Smooth muscle cell of the brain vasculature (primary cell): ENCODE results near the gene POC5.
A peak's percentile ranks its signal among the peaks of the same experiment; 100 is the strongest.
"Not testable (repeated sequence)": the region's sequence is repeated elsewhere in the genome, so short reads cannot be mapped to it uniquely, and the experiment has no call there.

Source experiments
- DNase-seq: peaks from one replicate; pipeline ENCODE4 v3.0.0-alpha.2; 2012; ENCODE audit warnings: low read depth, low spot score

POC5 gene, protein sequence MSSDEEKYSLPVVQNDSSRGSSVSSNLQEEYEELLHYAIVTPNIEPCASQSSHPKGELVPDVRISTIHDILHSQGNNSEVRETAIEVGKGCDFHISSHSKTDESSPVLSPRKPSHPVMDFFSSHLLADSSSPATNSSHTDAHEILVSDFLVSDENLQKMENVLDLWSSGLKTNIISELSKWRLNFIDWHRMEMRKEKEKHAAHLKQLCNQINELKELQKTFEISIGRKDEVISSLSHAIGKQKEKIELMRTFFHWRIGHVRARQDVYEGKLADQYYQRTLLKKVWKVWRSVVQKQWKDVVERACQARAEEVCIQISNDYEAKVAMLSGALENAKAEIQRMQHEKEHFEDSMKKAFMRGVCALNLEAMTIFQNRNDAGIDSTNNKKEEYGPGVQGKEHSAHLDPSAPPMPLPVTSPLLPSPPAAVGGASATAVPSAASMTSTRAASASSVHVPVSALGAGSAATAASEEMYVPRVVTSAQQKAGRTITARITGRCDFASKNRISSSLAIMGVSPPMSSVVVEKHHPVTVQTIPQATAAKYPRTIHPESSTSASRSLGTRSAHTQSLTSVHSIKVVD

DNA sequence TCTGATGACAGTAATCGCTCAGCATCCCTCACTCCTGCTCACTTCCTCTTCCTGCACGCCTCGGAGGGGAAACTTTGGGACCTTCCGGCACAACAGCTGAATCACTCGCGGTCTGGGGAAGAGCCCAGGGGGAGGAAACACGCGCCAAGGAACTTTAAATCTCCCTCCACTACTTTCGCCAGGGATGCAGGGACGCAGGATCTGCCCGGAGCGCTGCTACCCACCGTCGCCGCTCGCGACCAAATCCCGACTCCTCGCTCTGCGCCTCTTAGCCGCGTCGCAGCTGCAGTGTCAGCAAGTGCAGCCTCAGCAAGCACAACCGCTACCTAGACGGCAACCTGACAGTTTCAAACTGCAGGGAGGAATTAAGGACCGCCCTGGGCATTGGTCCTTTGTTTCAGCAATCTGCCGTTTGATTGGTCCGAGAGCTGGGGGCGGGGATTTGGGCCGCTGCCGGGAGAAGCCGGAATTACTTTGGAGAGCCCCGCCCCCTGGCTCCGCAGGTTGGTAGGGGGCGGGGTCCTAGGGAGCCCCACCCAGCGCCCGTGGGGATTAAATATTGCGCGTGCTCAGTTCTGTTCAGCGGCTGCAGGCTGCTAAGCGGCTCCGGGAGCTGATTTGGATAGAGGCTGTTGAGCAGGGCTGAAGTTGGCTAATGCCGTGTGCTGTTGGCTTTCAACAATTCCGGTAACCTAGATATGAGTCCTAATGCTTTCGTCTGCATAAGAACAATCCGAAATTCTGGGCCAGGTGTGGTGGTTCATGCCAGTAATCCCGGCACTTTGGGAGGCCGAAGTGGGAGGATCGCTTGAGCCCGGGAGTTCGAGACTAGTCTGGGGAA is at the start of gene POC5:
TSS of gene POC5 (minus strand) at position 356 of the 841 bp plus-strand sequence. CDS start 4,500 bp downstream, outside the sequence.
- peak; percentile 92 for DNase-seq

DNA sequence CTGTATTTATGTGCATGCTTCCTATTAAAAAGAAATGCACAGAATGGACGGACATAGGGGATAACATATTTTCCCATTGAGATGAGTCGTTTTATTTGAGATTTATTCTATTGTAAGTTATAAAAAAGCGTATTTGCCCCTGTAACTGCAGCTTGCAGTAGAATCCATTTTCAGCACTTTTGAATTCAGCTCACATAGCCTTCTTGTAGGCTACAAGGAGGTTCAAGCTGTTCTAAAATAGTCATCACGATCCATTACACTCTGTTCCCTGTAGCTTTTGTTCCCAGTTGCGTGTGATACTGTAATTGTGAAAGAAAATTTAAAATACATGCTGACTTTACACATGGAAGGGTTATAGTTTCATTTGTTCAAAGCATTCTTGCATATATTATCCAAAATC is 40.9 kb upstream of the POC5 start:
- no peak for DNase-seq

DNA sequence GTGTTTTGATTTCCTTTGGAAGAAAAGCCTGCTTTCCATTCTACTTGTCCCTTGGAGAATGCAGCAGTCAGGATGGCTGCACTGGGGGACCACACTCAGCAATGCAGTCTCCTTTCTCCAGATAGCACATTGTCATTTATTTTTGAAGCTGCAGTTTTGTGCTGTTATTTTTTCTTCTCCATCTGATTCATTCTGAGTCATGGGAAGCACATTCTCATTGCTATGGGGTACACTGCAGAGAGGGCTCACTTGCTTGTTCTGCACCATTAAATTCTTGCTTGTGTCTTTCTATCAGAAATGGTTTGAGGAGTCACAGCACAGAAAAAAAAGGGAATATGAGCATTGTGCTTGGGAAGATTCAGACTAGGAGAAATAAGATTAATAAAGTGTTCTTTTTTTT is 39.7 kb upstream of the POC5 start:
- DNase-seq = no peak

DNA sequence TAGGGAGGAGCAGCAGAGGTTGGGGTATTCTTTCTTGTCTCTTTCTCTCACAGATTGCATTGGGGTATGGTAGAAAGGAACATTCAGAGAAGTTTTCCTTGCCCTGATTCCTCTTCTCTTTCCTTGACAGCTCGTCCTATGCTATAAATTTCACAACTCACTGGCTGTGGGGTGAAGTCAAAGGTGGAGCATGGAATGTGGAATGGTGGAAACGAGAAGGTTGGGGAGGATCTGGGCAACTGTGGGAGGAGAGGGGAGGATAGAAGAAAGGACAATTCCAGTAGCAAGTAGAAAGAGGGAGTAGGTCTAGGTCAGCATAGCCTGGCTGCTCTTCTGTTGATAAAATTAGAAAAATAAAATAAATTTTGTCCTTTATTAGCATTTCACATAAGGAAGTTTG is 39.0 kb upstream of the POC5 start:
- DNase-seq = no peak

DNA sequence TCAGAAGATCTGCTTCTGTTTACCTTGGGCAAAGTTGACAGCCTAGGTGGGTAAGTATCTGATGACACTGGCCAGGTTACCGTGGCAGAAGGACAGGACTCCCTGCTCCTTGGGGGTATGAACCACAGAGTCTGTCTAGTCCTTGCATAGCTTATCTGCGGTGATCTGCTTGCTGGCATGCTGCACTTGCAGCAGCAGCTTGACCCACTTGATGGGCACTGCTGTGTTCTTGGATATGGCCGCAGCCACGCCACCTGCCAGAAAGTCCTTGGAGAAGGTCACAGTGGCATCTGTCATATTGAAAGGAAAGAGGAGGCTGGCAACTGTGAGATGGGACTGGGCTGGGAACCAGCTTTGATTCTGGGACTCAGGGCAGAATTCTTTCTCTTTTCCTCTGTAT is 35.9 kb upstream of the POC5 start:
- DNase-seq = no peak

DNA sequence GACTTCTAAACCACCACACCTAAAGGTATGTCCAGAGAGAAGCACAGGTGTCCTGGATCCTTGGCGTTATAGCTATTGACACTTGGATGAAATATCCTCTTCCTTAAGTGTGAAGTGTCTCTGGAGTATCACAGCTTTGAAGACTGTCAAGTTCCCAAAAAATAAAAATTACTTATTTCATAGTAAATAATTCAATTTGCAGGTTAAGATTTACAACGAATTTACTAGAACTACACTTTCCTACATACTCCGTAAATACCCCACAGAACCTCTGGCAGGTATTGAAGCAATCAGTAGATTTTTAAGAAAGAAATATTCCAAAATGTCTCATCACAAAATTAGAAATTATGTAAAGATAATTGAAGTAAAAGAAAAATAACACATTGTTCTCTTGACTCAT is 27.1 kb upstream of the POC5 start:
- DNase-seq = no peak

DNA sequence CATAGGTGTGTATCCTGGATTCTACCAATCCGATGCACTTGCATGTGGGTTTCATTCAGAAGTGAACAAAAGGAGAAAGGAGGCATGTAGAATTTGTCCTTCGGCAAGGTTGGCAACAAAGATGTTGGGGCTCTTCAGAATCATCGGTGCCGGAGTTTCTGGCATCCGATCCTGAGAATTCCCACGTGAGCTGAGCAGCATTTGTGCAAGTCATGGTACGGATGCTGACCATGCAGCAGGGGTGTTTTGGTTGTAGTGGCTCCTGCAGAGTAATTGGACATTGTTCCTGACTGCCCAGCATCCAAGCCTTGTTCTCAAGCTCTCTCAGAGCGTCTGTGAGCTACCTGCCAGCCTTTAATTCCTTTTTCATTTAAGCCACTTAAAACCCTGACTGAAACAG is 19.0 kb upstream of the POC5 start:
- DNase-seq = no peak

DNA sequence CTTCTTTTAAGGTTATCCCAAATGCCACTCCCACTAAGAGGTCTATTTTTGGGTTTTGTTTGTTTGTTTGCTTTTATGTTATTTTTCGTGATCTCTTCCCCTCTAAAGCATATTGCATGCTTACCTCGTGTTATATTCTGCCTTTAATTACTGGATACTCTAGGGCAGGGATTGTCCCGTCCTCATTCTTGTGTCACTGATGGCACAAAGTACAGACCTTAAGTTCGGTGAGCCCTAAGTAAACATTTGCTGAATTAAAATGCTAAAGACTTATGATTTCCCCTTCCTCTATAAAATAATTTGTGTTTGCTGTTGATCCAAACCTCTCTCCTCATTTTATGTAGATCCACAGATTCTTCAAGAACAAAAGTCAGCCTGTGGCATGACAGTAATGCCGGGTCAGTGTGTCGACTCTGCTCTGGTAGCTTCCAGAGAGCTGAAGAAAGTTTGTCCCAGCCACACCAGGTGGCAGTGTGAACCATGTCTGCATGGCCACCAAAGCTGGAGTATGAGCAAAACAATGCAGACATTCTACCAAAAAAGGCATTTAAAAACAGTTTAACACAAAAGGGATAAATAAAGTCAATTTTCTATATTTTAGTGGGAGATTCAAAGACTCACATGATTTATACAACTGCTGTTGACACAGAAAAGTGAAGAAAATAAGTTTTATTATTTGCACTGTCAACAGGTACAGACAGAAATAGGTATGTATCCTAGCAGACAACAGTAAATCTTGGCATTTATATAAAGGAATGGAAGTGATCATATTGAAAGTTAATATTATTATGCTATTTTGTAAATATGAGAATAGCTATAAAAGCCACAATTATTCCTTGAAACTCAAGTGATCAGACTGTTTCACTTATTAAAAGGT is 17.9 kb upstream of the POC5 start:
- no peak for DNase-seq

DNA sequence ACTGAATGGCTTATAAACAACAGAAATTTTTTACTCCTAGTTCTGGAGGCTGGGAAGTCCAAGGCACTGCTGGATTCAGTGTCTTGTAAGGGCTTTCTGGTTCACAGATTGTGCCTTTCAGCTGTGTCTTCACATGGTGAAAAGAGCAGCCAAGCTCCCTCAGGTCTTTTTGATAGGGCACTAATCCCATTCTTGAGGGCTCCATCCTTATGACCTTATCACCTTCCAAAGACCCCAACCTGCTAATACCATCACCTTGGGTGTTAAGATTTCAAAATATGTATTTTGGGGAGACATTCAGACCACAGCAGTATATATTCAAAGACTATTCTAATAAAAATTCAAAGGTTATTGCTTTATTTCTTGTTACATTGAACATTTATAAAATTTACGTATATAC is 16.5 kb upstream of the POC5 start:
- DNase-seq = no peak

DNA sequence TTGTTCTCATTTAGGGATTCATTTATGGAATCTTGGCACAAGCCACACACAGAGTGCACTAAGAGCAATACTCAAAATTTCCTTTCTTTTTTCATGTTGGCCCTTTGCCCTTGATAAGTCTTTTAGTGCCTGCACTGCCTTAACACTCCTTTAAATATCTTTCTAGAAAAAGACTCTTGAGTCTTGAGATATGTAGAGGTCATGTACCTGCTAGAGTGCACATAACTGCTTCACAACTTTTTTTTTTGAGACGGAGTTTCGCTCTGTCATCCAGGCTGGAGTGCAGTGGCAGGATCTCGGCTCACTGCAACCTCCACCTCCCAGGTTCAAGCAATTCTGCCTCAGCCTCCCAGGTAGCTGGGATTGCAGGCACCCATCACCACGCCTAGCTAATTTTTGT is 14.3 kb upstream of the POC5 start:
- not testable (repeated sequence) for DNase-seq

DNA sequence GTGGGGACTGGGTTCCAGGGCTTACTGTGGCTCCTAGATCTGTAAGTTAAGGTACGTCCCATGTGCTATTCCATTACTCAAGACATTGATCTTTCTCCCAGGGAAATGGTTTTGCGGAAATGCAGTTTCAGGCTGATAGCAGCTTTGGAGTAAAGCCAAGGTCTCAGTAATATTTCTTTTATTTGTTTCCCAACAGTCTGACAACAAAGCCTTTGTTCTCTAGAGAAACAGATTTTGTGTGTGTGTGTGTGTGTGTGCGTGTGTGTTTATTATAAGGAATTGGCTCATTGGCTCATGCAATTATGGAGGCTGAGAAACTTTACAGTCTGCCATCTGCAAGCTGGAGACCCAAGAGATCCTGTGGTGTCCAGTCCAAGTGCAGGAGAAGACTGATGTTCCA is 12.1 kb upstream of the POC5 start:
- DNase-seq = no peak

DNA sequence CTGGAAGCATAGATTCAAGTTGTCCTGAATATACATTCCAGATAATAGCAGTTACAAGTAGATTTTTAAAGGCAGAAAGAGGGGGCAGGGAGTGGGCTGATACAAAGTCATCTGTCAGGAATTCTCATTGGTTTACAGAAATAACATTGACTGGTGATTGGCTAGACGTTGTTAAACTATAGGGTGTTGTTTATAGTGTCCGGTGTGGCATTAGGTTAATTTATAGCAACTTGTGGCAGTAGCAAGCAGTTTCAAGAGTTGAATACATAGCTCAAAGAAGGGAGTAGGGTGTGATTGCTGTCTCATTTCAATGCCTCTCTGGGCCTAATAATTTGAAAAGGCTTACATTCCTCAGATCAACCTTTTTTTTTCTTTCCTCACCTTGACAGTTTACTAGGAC is 10.7 kb upstream of the POC5 start:
- DNase-seq = no peak

DNA sequence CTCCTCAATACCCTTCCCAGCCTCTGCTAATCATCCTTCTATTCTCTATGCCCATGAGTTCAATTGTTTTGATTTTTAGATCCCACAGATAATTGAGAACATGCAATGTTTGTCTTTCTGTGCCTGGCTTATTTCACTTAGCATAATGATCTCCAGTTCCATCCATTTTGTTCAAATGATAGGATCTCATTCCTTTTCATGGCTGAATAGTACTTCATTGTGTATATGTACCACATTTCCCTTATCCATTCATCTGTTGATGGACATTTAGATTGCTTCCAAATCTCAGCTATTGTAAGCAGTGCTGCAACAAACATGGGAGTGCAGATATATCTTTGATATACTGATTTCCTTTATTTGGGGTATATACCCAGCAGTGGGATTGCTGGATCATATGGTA is 9.0 kb upstream of the POC5 start:
- not testable (repeated sequence) for DNase-seq

DNA sequence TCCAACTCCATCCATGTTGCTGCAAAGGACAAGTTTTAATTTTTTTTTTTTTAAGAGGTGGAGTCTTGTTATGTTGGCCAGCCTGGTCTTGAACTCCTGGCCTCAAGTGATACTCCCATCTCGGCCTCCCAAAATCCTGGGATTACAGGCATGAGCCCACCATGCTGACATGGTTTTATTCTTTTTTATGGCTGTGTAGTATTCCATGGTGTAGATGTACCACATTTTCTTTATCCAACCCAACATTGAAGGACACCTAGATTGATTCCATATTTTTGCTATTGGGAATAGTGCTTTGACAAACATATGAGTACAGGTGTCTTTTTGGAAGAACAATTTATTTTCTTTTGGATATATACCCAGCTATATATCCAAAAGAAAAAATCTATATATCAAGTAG is 6.1 kb upstream of the POC5 start:
- DNase-seq = no peak

DNA sequence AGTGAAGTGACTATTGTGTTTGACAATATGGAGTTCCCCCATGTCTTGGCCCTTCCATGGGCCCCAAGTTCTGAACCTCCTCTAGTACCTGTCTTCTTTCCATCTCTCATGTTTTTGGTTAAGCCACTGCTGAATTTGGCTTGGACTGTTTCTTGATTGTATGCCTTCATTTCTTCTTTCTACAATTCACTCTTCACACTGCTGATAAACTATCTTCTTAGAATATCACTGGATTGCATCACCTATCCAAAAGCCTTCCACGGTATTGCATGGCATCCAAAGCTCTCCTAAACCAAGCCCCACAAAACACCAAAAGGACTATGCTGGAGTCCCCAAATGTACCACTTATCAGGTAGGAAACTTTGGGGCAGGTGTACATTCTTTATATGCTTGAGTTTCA is 4.3 kb upstream of the POC5 start:
- no peak for DNase-seq

DNA sequence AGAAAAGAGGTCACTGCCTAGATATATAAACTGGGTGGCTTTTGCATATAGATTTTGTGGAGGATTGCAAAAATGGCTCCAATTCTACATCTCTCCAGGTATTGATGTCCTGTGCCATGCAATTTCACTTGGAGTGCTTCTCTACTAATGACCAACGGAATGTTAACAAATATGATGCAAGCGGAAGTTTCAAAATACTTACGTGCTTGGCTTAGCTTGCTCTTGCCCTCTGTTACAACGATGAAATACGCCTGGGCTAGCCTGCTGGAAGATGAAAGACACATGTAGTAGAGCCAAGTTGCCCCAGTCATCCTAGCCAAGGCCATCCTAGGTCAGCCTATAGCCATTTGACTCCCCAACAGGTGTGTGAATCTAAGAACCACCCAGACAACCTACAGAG is 3.6 kb upstream of the POC5 start:
- DNase-seq = no peak

DNA sequence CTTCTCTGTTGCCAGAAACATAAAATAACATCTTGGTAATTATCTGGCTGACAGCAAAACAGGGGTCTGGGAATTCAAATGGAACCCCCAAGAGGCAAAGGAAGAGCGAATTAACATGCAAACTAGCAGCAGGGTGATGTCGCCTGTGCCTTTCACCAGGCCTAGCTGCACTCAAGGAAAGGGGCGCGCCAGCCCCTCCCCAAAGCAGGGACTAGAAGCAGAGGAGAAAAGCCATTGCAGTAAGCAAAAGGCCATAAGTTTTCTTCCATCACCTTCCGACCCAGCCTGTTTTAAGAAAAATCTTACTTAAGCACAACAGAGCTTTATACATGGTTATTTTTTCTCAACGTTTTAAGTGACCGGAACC is 539 bp downstream of the POC5 start:
- no peak for DNase-seq

DNA sequence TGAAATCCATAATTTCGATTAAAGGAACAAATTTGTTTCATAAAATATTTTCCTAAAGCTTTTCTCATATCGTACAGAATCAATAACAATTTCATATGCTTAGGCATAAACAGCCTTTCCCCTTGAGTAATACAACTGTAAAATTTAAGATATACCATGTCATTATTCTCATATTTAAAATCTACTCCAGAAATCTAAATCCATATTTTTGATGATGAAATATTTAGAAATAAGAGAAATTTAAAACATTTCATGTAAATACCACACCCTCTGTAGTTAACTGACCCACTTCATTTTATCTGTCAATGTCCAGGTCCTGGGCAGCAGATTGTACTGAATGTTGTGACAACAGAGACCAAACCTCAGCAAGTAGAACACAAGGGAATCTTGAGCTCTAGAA is 5.1 kb downstream of the POC5 start:
- no peak for DNase-seq

DNA sequence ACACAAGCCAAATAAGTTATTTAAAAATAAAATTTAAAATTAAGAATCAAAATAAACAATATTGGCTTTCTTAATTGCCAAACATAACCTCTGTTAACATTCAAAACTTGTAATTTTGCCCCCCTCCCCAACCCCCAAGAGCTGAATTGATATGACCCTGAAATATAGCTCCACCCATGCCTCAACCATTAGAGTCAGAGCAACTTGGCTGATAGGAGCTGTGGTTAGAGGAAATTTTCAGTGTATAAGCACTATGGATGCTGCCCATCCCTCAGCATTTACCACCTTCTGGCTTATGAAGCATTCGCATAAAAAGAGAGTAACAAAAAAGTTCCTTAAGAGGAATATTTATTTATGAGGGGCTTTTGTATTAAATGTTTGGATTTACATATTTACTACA is 6.1 kb downstream of the POC5 start:
- no peak for DNase-seq

DNA sequence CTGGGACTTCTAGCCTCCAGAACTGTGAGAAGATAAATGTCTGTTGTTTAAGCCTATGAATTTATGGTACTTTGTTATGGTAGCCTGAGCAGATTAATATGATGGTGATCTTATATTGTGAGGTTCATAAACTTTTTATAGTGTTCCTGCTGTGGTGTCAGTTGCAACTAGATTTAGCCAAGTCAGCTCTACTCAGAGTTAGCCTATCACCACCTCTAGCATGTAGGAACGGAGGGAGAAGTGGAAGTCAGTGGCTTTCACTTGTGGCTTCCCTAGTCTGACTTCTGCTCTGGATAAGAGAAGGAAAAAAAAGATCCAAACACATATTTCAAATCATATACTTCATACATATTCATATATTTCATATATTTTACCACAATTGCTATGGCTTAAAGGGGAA is 6.6 kb downstream of the POC5 start:
- DNase-seq = no peak

DNA sequence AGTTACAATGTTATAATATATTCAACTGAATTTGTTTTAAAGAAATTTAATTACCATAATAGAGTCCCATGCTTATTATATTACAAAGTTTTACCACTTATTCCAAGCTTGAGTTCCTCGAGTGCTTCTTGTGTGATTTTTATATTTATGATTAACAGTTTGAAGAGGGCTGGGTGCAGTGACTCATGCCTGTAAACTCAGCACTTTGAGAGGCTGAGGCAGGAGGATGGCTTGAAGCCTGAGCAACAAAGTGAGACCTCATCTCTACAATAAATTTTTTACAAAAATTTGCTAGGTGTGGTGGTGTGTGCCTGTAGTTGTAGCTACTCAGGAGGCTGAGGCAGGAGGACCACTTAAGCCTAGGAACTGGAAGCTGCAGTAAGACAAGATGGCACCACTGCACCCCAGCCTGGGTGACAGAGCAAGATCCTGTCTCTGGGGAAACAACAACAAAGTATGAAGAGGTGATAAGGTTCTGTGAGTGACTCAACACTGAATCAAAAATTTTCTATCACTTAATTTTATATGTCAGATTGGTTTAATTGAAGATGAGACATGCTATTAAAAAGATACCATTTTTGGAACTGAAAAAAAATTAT is 9.2 kb downstream of the POC5 start:
- no peak for DNase-seq
